Inferior parietal cortex (tissue), 1 donor: ENCODE data around the gene SLC66A2.

Source experiments
- DNase-seq: peaks from one replicate; pipeline ENCODE4 v3.0.0-alpha.2; 2016; ENCODE audit errors: extremely low spot score

Gene SLC66A2

DNA sequence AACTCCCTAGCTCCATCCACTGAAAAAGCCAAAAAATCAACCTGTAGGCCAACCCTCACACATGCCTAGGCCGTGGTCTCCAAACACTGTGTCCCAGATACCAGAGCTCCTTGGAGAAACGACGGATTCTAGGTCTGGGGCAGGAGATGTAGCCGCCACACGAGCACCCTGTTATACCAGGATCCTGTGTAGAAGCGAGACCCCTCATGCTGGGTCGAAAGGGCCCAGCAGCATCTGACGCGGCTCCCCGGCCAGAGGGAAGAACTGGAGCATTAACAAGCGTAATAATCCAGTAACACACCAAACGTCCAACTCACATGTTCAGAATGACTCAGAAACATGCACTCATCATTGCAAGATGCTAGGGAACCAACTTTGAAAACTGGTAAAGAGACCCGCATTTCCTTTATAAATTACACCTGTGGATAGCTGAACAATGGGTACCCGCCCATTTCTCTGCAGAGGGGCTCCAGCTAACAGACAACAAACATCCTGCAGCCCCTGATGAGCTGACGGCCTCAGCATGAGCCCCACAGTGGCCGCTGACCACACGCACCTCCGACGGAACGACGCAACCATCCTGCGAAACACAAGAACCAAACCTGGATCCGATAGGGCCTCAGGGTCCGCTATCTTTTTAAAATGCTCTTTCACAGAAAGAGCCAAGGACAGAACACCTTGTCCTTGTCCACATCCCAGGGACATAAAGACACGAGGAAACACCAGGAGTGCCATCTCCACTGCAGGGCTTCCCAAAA is 14.2 kb downstream of the SLC66A2 start:
- no peak for DNase-seq

DNA sequence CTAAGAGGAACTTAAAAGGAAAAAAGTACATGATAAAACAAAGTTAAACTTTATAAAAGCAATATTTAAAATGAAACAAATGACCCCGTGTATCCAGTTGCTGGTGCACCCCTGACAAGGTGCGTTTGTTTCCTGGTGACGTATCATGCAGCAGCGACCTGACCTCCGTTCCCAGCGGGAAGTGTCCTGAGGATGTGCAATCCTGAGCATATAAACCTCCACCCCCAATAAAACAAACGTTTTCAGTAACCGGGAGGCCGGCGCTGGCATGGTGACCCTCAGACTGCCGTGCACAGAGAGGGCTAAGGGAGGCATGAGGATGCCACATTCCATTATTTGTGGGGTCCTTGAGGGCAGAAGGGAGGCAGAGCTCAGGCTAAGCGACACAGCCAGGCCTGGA is 14.8 kb downstream of the SLC66A2 start:
- DNase-seq = no peak

DNA sequence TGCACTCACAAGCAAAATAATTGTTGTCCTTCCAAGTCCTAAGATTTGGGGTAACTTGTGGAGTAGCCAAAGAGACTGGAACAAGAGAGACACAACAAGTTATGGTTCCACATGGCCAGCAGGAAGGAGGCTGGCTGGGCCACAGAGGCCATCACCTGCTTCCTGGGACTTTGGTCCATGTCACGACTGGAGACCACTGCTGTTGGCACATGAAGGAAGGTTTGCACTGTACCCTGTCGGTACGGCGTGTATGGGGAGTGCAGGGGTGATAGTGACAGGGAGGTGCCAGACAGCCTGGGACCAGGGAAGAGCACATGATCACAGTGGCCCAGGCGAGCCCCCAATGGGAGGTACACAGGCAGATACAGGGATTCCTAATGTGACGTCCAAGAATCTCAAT is 15.5 kb downstream of the SLC66A2 start:
- DNase-seq = no peak

DNA sequence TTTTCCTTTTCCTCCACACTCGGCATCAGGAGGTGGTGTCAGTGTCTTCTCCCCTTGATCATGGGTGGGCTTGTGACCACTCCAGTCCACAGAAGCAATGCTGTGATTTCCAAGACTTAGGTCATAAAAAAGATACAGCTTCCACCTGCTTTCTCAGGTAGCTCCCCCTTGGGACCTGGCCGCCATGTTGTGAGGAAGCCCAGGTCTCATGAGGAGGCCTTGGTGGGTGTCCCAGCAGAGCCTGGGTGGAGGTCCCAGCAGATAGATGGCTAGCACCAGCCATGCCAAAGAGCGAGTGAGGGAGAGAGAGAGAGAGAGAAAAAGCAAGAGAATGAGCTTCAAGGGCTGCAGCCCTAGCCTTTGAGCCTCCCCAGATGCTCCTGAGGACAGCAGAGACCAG is 16.0 kb downstream of the SLC66A2 start:
- no peak for DNase-seq

DNA sequence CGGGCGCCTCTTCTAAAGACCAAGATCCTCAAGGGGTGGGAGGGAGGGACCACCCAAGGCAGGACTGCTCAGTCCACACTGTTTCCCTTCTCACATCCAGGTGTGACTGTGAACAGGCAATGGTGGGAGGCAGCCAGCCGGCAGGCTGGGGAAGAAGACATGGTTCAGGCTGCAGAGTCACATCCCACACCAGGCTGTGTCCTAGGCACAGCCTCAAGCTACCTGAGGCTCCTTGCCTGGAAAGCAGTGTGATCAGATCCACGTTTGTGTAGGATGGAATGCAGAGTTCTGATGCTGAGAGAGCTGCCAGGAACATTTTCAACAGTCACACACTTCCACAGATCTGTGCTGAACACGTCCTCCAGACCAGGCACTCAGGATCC is 16.4 kb downstream of the SLC66A2 start:
- no peak for DNase-seq

DNA sequence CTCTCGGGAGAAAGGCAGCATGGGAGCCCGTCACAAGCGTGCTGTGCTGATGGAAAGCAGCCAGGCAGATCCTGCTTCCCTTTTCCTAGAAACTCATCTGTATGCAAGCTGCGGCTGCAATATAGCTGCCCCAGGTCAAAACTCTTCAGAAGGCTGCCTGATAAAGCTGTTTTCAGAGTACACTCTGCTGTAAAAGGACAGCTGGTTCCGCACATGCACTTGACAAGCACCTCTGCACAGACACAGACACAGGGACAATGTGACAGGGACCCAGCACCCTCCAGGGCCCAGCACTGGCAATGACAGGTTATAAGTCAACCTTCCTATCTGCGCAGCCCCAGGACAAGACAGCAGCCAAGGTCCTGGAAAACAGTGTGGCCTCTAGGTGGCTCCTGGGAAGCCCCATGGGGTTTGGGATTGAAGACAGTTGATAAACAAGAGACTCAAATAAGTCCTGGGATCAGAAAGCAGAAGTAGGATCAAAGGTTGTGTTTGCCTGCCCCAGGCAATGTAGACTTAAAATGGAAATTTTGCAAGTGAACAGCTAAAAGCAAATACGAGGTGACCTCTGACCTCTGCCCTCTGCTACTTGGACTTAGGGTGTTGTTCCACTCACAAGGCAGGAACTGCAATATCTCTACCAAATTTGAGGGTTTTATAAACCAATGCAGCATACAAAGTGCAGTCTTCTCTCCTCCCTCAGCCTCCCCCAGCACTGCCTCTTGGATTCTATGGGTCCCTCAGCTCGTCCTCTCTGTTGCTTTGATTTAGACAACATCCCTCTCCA is 16.9 kb downstream of the SLC66A2 start:
- DNase-seq = no peak

DNA sequence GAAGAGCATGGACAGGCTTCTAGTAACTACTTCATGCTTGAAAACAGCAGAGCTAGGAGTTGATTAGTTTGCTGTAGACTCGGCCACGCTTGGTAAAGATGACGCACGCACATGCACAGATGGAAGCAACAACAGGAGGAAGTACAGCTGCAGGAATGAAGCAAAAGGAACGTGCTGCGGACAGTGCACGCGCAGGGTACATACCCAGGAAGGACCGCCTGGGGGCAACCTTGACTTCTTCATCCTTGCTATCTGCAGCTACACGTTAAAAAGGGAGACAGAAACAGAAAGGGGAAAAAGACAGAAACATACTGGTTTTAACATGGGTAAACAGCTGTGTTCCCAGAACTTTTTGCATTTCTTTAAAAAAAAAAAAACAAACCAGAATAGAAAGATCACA is 17.7 kb downstream of the SLC66A2 start:
- no peak for DNase-seq

DNA sequence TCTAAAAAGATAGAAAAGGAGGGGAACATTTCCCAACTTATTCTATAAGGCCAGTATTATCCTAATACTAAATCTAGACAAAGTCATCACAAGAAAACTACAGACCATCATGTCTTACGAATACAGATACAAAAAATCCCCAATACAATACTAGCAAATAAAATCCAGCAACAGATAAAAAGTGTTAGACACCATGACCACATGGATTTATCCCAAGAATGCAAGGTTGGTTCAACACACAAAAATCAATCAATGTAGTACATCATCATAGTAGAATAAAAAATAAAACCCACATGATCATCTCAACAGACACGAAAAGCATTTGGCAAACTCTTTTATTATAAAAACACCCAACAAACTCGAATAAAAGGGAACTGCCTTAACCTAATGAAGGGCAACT is 18.5 kb downstream of the SLC66A2 start:
- DNase-seq = no peak

DNA sequence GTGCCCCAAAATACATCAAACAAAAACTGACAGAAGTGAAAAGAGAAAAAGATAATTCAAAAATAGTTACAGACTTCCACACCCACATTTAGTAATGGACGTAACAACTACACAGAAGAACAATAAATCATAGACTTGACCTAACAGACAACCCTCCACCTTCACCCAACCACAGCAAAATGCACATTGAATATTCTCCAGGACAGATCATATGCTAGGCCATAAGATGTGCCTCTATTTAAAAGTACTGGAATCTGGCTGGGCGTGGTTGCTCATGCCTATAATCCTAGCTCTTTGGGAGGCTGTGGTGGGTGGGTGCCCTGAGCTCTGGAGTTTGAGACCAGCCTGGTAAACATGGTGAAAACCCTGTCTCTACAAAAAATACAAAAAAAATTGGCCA is 20.0 kb downstream of the SLC66A2 start:
- no peak for DNase-seq

DNA sequence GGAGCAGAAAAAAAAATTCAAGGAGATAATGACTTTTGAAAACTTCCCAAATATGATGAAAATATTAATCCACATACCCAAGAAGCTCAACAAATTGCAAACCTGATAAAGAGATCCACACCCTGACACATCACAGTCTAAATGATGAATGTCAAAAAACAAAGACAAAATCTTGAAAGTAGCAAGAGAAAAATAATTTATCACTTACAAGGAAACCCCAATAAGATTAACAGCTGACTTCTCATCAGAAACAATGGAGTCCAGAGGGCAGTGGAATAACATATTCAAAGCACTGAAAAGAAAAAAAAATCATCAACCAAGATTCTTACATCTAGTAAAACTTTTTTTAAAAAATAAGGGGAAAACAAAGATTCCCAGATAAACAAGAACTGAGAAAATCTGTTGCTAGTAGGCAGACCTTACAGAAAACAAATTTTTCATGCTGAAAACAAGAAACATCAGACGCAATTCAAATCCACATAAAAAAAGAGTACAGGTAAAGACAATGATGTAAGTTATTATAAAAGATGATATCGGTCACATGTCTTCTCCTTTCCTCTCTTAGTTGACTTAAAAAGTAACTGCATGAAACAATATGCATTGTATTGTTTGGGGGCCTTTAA is 21.3 kb downstream of the SLC66A2 start:
- no peak for DNase-seq

DNA sequence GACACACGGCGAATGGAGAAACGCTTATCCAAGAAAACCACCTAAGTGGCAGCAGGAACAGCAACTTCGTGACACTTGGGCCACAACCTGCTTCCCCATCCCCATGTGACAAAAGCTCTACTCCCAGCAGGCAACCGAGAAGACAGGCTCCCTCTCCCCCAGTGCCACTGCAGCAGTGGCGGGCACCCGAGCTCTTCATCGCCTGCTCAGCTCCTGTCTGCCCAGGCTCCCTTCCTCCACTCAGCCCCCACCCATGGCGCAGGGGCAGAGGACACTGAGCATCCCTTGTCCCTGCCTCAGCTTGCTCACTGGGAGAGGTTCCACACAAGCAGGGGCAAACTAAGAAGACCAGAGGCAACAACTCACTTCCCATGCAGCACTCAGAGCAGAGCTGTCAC is 22.9 kb downstream of the SLC66A2 start:
- no peak for DNase-seq

DNA sequence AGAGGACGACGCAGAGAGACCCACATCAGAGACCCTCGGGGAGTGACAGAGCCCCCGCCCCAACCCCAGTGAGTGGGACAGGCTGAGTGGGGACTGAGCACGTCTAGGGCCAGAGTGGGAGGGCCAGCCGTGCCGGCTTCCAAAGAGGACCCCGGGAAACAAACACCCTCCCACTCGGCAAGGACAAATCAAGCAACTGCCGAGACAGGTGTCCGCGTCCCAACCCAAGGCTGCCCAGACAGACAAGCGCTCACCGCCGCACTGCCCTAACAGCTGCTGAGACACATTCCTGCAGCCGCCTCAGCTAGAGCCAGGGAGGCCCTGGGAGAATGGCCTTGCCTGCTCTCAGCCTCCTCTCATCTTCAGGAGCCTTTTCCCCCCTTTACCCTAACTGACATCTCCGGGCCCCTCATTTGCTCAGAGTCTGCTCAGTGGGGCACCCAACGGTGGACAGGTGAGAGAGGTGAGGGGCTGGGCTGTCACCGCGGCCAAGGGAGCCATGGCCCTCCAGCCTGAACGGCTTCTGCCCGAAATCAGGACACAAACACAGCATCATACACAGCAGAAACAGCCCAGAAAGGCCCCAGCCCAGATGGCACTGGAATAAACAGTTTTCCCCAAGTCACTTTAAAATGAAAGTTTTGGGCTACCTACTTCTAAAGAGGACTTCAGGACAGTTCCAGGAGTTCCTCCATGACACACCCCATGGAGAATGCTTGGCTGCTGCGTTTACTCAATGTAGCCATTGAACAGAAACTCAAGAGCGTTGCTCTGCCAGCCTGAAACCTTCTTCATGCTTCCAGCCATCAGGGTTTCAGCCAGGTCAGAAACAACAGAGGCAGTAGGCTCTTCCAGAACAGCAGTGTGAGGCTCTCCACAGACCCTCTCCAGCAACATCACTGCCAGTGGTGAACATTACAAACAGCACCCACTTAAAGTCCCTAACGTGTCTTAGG is 23.6 kb downstream of the SLC66A2 start:
- DNase-seq = no peak

DNA sequence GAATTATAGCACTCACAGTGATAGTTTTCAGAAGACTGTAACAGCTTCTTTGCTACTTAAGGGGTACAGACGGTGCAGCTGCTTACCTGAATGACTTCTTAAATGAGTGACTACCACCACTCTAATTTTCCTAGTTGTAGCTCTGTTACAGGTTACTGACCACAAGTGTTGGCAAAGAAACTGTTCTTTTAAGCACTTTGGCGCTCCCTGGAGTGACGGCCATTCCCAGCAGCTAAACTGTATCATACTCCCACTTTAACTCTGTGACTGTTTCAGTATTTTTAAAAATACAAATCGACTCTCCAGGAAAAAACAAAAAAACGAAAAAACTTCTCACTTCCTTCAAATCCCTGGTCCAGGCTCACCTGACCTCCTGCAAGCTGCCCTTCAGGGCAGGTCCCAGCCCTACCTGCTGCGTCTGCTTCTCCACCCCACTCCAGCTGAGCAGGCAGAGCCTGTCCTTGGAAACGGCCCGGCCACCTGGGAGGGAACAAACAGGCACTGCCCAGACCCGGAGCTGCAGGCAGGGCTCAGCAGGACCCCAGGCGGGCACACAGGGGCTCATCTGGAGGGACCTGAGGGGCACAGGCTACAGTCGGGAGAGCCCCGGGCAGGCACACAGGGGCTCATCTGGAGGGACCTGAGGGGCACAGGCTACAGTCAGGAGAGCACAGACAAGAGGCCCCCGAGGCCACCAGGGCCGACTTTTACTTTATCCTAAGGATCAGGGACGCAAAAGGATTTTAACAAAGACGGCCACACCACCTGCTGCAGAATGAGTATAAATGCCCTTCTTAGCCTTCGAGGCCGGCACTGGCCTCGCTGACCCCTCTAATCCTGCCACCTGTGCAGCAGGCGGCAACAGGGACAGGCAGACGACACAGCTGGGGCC is 24.5 kb downstream of the SLC66A2 start:
- no peak for DNase-seq

DNA sequence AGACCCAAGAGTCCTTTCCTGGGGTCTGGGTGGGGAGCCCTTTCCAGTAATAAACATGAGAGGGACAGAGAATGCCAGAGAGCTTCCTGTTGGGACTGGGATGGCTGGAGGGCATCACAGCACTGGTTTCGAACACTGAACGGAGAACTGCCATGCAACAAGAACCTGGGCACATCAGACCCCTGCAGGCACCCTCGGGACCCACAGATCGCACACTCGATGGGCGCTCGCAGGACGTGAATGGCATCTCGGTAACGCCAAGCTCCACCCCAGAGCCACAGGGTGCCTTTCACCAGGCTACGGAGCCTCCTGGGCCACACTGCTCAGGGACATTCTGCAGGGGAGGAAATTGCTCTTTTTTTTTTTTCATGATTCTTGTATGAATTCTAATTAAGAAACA is 25.1 kb downstream of the SLC66A2 start:
- DNase-seq = no peak

DNA sequence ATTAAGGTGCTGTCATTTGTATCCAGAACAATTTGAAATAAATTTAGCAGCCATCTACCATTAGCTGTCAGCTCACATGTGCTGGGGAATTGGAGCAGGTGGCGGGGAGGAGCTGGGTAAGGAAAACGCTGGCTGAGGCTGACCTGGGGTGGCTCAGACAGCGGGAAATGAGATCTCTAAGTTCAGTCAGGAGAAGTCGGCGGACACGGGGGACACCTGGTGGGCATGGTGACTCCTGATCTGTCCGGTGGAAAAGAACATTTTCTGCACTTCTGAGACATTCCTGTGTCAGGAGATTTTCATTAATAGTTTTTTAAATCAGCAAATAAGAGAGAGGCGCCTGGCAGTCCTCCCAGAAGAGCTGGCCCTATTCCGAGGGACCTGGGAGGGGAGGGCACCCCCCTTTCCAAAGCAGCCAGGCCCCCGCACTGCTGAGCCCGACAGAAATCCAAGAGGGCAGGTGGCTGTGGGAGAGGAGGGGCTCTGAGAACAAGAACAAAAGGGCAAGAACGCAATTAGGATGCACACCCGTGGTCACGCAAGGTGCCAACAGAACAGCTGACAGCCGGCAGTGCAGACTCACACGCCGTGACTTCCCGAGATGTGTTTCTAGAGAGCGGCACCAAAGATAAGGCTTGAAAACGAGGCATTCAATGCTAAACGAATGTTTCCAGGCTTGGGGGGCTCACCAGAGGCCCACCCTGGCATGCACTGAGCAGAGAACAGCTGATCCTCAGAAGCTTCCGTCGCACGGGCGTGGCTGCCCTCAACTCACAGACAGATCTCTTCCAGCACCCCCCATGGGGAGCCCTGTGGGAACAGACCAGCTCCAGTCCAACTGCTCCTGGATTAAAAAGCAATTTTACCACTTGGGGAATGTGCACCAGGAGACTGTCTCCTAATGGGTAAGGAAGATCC is 26.4 kb downstream of the SLC66A2 start:
- DNase-seq = no peak

DNA sequence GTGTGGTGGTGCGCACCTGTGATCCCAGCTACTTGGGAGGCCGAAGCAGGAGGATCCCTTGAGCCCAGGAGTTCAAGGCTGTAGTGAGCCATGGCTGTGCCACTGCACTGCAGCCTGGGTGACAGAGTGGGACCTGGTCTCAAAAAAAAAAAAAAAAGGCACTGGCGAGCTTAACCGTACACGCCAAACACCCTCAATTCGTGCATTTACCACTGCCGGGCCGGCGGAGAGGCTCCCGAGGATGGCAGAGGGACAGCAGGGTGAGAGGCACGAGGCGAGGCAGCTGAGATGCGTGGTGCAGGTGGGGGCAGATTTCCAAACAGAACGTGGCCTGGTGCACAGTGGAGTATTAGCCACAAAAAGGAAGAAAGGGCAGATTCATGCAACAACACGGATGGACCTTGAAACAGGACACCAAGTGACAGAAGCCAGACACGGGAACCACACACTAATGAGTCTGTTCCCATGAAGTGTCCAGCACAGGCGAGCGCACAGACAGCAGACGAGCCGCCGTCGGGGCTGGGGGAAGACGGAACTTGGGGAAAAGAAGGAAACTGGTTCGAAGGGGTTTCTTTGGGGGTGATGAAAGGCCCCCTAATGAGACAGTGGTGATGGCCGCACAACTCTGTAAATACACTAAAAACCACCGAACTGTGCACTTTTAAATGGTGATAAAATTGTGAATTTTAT is 27.4 kb downstream of the SLC66A2 start:
- DNase-seq = no peak

DNA sequence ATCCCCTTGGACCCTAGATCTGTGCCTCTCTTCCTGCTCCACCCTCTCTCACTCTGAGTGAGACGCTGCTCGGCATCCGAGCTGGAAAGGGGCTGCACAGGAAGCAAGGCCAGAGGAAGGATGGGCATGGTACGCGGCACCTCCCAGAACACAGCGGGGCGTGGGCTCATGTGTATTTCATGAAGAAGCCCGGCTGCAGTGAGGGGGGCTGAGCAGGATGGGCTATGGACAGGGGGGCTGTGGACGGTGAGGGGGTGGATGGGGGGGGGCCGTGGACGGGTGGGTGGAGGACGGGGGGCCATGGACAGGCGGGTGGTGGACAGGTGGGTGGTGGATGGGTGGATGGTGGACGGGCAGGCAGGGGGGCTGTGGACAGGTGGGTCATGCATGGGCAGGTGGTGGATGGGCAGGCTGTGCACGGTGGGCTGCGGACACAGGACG is 28.5 kb downstream of the SLC66A2 start:
- DNase-seq = no peak

DNA sequence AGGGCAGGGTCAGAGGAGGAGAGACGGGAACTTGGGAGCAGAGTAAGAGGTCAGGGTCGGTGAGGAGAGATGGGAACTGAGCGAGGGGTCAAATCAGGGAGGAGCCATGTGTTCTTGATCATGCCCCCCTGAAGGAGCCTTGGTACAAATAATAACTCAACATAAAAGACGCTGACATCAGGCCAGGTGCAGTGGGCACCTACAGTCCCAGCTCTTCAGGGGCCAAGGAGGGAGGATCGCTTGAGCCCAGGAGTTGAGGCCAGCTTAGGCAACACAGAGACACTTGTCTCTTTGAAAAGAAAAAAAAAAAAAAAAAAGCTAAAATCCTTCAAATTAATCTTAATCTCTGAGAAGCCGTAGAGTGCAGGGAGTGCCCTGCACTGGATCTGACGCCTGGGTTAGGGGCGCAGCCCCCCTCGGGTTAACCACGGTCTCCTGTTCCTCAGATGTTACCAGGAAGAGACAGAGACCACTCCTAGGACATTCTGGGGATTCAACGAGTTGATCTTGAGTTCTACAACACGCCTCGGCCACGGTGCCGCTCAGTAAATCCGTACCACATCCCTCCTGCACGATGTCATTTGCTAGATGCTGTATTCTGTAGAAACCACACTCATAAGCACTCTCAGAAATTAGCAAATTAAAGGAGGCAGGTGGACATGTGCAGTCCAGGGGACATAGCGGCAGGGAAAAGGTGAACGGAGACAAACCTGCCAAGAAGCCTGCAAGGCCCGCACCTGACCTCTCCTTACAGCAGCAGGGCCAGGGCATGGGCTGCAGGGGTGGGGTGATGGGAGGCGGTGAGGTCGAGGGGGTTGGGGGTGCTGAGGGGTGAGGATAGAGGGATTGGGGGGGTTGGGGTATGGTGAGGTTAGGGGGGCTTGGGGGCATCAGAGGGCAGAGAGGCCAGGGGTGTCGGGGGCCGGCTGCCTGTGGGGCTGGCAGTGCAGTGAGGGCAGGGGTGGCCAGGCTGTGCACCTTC is 29.2 kb downstream of the SLC66A2 start:
- DNase-seq = no peak
